Aorta (tissue), 5 donors: ENCODE results near the gene TAF3. TPM values are rescaled to one million over a fixed set of nuclear protein-coding genes. Genes with fewer than 3 reads are reported as not detected.
"Not testable (repeated sequence)": the region's sequence is repeated elsewhere in the genome, so short reads cannot be mapped to it uniquely, and the experiment has no call there.

Experiments used
- ATAC-seq: fragments of 200-7000 bp; cut with Tn5 transposase; one replicate; pipeline ENCODE4 v1.9.1; 2022; ENCODE audit warnings: moderate library complexity; ENCODE audit not compliant: low FRiP score
- DNase-seq, 2 donors: peaks; one replicate each; pipeline ENCODE4 v3.0.0-alpha.2; 2020
- H3K27ac ChIP-seq, 2 donors: one replicate each; pipeline ENCODE4 v1.5.1; 2013; ENCODE audit warnings: low read length in 2 of 2, mild to moderate bottlenecking in 2 of 2, moderate library complexity in 2 of 2, control low read depth in 1 of 2, inconsistent platforms in 1 of 2, low read depth in 1 of 2
- H3K27me3 ChIP-seq, 2 donors: one replicate each; pipeline ENCODE4 v1.6.1; 2013; ENCODE audit warnings: control low read depth in 1 of 2, low read length in 1 of 2, mild to moderate bottlenecking in 1 of 2, moderate library complexity in 1 of 2; ENCODE audit not compliant: insufficient read depth in 2 of 2, control insufficient read depth in 1 of 2
- H3K36me3 ChIP-seq, 2 donors: one replicate each; pipeline ENCODE4 v1.6.1; 2013; ENCODE audit warnings: control low read depth in 1 of 2, low read length in 1 of 2, mild to moderate bottlenecking in 1 of 2; ENCODE audit not compliant: insufficient read depth in 2 of 2, control insufficient read depth in 1 of 2
- H3K4me1 ChIP-seq, 2 donors: one replicate each; pipeline ENCODE4 v1.6.1; 2013; ENCODE audit warnings: low read length in 2 of 2, control low read depth in 1 of 2, mild to moderate bottlenecking in 1 of 2, moderate library complexity in 1 of 2; ENCODE audit not compliant: insufficient read depth in 2 of 2, control insufficient read depth in 1 of 2
- H3K4me3 ChIP-seq, 2 donors: one replicate each; pipeline ENCODE4 v1.5.1; 2013; ENCODE audit warnings: low read length in 2 of 2, control low read depth in 1 of 2, mild to moderate bottlenecking in 1 of 2
- H3K9me3 ChIP-seq: one replicate; pipeline ENCODE4 v1.6.1; 2013; ENCODE audit warnings: mild to moderate bottlenecking, low read length; ENCODE audit not compliant: control insufficient read depth
- WGBS, 2 donors: extraction: QIAGEN DNeasy Blood & Tissue Kit; methylation state at CpG; one replicate each; pipeline ENCODE4 v1.1.7; 2013; 5-methylcytosine and 5-hydroxymethylcytosine counted together
- intact Hi-C, 2 donors: fragments of 100-400 bp; cut with DNase I; formaldehyde crosslinking; loops; one replicate each; pipeline versions ENCODE4 v1.14.2 to v1.15.0; 2022
- long read RNA-seq, 2 donors: library from polyadenylated mRNA; unstranded; transcript quantifications; one replicate each; pipeline ENCODE4 v2.0.0, GENCODE V29; 2020 to 2021
- polyA plus RNA-seq, 2 donors: library from polyadenylated mRNA; stranded (reverse); fragments of 200-250 nt; gene quantifications; one replicate each; pipeline ENCODE4 v1.2.3, GENCODE V29; 2013
- total RNA-seq, 2 donors: library from RNA; stranded (reverse); fragmentation: NEBNext Ultra II Directional; extraction: Animal tissue kit (Norgen Biotek cat#: 25700); gene quantifications; one replicate each; pipeline ENCODE4 v1.2.1, GENCODE V29; 2021
- donor health status: healthy with polysubstance abuse.
- donor health status: Bipolar disorder and iron deficiency.
- donor health status: DM: no; HTN: no; CAD: no.
- donor health status: DM: no; HTN: no; CAD: no.
- donor health status: DM: yes; HTN: yes; CAD: no.

The TAF3 gene, protein sequence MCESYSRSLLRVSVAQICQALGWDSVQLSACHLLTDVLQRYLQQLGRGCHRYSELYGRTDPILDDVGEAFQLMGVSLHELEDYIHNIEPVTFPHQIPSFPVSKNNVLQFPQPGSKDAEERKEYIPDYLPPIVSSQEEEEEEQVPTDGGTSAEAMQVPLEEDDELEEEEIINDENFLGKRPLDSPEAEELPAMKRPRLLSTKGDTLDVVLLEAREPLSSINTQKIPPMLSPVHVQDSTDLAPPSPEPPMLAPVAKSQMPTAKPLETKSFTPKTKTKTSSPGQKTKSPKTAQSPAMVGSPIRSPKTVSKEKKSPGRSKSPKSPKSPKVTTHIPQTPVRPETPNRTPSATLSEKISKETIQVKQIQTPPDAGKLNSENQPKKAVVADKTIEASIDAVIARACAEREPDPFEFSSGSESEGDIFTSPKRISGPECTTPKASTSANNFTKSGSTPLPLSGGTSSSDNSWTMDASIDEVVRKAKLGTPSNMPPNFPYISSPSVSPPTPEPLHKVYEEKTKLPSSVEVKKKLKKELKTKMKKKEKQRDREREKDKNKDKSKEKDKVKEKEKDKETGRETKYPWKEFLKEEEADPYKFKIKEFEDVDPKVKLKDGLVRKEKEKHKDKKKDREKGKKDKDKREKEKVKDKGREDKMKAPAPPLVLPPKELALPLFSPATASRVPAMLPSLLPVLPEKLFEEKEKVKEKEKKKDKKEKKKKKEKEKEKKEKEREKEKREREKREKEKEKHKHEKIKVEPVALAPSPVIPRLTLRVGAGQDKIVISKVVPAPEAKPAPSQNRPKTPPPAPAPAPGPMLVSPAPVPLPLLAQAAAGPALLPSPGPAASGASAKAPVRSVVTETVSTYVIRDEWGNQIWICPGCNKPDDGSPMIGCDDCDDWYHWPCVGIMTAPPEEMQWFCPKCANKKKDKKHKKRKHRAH
- total RNA-seq (10 to 100 TPM; 10.5 to 11.4 TPM), polyA plus RNA-seq (1 to 10 TPM; 3.4 to 6.7 TPM)
- long read RNA-seq, donor 1, partial matches to known transcripts: 81 of 95 reads
- long read RNA-seq, donor 1, other reads (novel, unspliced or antisense): 14 of 95 reads
- long read RNA-seq, donor 2, partial matches to known transcripts: 12 of 15 reads
- long read RNA-seq, donor 2, other reads (novel, unspliced or antisense): 3 of 15 reads

DNA sequence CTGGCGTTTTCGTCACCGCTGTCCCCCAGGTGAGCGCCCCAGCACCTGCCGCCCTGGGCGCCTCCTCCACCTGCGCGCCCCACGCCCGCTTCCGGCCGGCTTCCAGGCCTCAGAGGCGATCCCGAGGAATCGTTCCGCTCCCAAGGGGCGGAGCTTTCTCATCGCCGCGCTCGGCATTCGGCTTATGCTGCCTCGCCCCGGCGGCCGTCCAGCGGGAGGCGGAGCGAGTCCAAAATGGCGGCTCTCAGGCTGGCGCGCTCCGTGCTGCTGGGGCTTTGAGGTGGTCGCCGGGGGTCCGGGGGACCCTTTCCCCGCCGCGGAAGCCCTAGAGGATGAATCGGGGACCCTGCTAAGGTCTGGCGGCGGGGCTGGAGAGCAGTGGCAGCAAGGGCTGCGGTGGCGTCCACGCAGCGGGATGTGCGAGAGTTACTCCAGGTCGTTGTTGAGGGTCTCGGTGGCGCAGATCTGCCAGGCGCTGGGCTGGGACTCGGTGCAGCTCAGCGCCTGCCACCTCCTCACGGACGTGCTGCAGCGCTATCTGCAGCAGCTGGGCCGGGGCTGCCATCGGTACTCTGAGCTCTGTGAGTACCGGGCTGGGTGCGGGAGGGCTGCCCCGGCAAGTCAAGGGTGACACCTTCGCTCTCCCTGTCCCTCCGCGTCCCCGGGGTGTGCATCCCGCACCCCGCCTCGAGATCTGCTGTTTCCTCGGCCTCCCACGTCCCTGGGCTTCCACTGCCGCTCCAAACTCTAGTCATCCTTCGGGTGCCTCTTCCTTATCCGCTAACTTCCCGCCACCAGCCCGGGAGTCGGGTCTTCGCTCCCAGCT lies at the start of gene TAF3:
Gene TAF3, plus strand, starts transcription at position 211 of the 826 bp plus-strand sequence. Its CDS starts 205 bp downstream, at position 416.
- Histone ChIP-seq H3K4me3 (peak within 1 kb of the TSS; percentile 87 to 93), H3K9me3 (no peaks in the 10 kb centered on the region), H3K4me1 (no peaks in the 10 kb centered on the region), H3K36me3 (no peaks in the 10 kb centered on the region), H3K27ac (peak within 1 kb of the TSS in 1 of 2 donors; percentile 65), H3K27me3 (no peaks in the 10 kb centered on the region)
- intact Hi-C loops: loop anchor here (1.0 to 10.0 kb wide), 4 partner anchors 30 to 294 kb away; partner anchors contain the start of gene ATP5F1C (in 2 of the 2)
- peak; percentile 96 for ATAC-seq
- 0 to 1% methylated on average over 71 to 77 of the region's 77 CpGs for WGBS, 2 donors
- DNase-seq: peak; percentile 95 to 97

DNA sequence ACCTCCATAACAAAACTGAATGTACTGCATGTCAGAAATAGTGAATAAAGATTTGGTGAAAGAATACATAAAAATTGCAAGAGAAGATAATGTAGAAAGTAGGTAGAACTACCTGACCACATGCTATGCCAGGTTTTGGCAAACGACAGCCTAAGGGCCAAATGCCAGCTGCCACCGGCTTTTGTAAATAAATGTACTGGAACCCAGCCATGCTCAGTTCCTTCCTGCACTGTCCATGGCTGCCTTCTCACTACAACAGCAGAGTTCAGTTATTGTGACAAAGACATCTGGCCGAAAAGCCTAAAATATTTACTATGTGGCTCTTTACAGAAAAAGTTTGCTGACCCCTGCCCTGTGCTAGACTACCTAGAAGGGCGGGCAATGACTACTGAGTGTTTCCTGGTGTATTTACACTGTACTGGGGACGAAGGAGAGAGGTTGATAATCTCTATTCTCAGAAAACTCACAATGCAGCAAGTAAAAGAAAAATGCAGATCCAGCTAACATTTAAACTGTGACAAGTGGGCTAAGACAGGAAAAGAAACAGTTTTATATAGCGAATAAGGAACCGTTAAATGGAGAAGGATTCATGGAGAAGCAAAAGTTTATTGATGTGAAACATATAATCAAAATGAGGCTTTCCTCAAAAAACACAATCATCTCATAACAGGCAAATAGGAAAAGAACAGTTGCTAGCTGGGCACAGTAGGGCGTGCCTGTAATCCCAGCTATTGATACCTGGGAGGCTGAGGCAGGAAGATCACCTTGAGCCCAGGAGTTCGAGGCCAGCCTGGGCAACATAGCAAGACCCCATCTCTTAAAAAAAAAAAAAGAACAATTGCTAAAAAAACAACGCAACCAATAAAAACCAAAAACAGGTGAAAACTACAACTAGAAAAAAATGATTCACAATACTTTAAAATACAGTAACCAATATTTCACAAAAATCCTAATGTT lies 44.2 kb upstream of the TAF3 start:
- intact Hi-C loops: no loop called here
- 70 to 73% methylated on average over 10 of the region's 10 CpGs for WGBS, 2 donors
- no peak for DNase-seq
- Histone ChIP-seq H3K4me3 (no peak overlapping the region), H3K9me3 (no peaks in the 10 kb centered on the region), H3K27ac (no peak overlapping the region), H3K27me3 (no peaks in the 10 kb centered on the region), H3K36me3 (peaks cover 0 to 10% of the 10 kb centered on the region in 2 donors), H3K4me1 (no peaks in the 10 kb centered on the region)
- no peak for ATAC-seq

DNA sequence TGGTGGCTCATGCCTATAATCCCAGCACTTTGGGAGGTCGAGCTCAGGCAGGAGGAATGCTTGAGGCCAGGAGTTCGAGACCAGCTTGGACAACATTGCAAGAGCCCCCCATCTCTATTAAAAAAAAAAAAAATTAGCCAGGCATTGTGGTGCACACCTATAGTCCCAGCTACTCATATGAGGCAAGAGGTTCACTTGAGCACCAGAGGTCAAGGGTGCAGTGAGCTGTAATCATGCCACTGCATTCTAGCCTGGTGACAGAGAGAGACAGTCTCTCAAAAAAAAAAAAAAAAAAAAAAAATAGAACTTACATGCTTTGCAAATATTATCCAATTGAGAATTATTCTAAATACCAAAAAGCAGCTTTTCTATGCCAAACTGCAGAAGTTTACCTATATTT lies 41.5 kb upstream of the TAF3 start:
- Histone ChIP-seq H3K4me3 (no peak overlapping the region), H3K36me3 (peaks cover 4 to 7% of the 10 kb centered on the region in 2 donors), H3K9me3 (no peaks in the 10 kb centered on the region), H3K27ac (no peak overlapping the region), H3K27me3 (no peaks in the 10 kb centered on the region), H3K4me1 (no peaks in the 10 kb centered on the region)
- 96 to 100% methylated on average over 2 of the region's 2 CpGs for WGBS, 2 donors
- intact Hi-C loops: no loop called here
- ATAC-seq (no peak), DNase-seq (no peak)

DNA sequence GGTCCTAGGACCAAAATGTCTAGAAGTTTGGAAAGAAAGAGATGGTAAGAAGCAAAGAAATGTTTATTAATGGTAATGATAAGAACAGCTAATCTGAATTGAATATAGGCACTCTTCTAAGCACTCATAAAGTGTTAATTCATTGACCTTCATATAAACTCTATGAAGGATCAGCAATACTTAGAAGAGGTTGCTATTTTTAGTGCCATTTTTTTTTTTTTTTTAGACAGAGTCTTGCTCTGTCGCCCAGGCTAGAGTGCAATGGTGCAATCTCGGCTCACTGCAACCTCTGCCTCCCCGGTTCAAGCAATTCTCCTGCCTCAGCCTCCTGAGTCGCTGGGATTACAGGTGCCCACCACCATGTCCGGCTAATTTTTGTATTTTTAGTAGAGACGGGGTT lies 36.1 kb upstream of the TAF3 start:
- H3K4me1 ChIP-seq, DNase-seq, H3K36me3 ChIP-seq, ATAC-seq, H3K4me3 ChIP-seq, H3K27me3 ChIP-seq, H3K27ac ChIP-seq, H3K9me3 ChIP-seq: not testable (repeated sequence)
- intact Hi-C loops: loop anchor here in 1 of 2 donors (10.0 kb wide), 1 partner anchor 87 kb away; no protein-coding TSS in a partner anchor
- WGBS, 2 donors: 88 to 90% methylated on average over 6 of the region's 6 CpGs

DNA sequence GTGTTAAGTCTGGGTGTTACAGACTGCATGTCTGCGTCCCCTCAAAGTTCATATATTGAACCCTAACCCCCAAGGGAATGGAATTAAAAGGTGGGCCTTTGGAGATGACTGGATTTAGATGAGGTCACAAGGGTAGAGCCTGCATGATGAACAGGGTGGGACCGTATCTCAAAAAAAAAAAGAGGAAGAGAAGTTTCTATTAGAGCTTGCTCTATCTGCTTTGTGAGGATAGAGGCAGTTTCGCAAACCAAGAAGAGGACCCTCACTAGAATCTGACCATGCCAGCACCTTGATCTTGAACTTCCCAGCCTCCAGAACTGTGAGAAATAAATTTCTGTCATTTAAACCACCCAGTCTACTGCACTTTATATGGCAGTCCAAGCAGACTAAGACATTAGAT lies 31.9 kb upstream of the TAF3 start:
- Histone ChIP-seq H3K36me3 (no peaks in the 10 kb centered on the region), H3K27ac (no peak overlapping the region), H3K4me1 (peaks cover 0 to 2% of the 10 kb centered on the region in 2 donors), H3K4me3 (peak overlapping the region in 1 of 2 donors; percentile 92), H3K9me3 (no peaks in the 10 kb centered on the region), H3K27me3 (no peaks in the 10 kb centered on the region)
- intact Hi-C loops: loop anchor here in 1 of 2 donors (10.0 kb wide), 1 partner anchor 92 kb away; no protein-coding TSS in a partner anchor
- no peak for ATAC-seq
- DNase-seq: no peak
- WGBS, 2 donors: 78 to 82% methylated on average over 3 of the region's 3 CpGs

DNA sequence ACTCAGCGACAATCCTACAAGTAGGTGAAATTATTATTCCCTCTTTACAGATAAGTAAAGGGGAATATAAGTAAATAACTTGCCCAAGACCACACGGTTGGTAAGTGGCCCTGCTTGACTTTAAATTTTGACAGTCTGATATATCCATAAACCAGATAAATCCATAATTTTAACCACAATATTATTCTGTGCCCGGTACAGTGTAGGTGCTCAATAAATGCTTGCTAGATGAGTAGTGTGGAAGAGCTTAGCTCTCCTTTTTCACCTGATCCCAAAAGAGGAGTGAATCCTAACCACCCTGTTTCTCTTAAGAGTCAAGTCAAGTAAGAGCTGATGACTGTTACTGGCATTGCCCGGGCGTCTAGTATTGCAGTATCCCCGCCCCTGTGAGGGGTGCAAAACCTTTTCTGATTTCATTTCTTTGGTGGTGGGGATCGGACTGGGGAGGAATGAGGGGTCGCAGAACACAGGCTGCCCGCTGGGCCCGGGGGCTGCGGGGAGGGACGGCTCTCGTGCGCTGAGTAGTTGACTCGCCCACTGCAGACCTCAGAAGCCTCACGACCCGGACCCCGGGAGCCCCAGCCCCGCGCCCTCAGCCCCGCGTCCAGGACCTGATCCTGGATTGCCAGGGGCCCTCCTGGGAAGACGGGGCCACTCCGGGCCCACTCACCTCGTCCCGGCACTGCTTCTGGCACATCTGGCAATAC lies 31.0 kb upstream of the TAF3 start:
- peaks cover 0 to 3% of the 10 kb centered on the region in 2 donors for H3K4me1 ChIP-seq
- no peaks in the 10 kb centered on the region for H3K9me3 ChIP-seq
- H3K4me3 ChIP-seq: peak overlapping the region; percentile 46 to 92
- no peaks in the 10 kb centered on the region for H3K36me3 ChIP-seq
- DNase-seq (no peak), ATAC-seq (peak; percentile 27)
- intact Hi-C loops: loop anchor here in 1 of 2 donors (10.0 kb wide), 1 partner anchor 93 kb away; no protein-coding TSS in a partner anchor
- 2 to 3% methylated on average over 21 to 26 of the region's 26 CpGs for WGBS, 2 donors
- H3K27me3 ChIP-seq: no peaks in the 10 kb centered on the region
- peak overlapping the region in 1 of 2 donors; percentile 13 for H3K27ac ChIP-seq
